ENCODE data around the gene ITGB1.

The ITGB1 gene

GRCh38 chr10:32878646-32879045 is 79.4 kb downstream of the ITGB1 start:
- DNase-seq, result no peak

GRCh38 chr10:32877915-32878314 is 80.1 kb downstream of the ITGB1 start:
- DNase-seq, result no peak

- DNase-seq, result no peak
These were observed 92.9 kb downstream of the ITGB1 start for GRCh38 chr10:32865170-32865569.

- no peak for DNase-seq
These were observed 103.6 kb downstream of the ITGB1 start for GRCh38 chr10:32854435-32854834.

GRCh38 chr10:32851301-32851700 is 106.7 kb downstream of the ITGB1 start:
- DNase-seq, result no peak
